BJ (cell line): ENCODE data around the gene NUDT3. TPM values are rescaled to one million over a fixed set of nuclear protein-coding genes. Genes with fewer than 3 reads are reported as not detected.

Experiments used
- CTCF ChIA-PET: fragments of 350-600 bp; formaldehyde crosslinking; extraction: SDS; loops from one replicate; lab custom pipeline; 2021; ENCODE audit warnings: antibody characterized with exemption, inconsistent platforms; lab: Yijun Ruan, JAX
- POLR2A ChIA-PET: fragments of 300-600 bp; sonication (Branson Sonifier 250); formaldehyde crosslinking; extraction: SDS; loops from one replicate; lab custom pipeline; 2021; ENCODE audit warnings: antibody characterized with exemption; lab: Charles Lee
- DNase-seq: peaks from one replicate; pipeline ENCODE4 v3.0.0-alpha.2; 2011; ENCODE audit warnings: low read depth
- H3K27me3 ChIP-seq: 2 replicates; pipeline ENCODE4 v1.6.0; 2011; ENCODE audit warnings: low read length; ENCODE audit not compliant: control insufficient read depth, insufficient read depth
- H3K36me3 ChIP-seq: 2 replicates; pipeline ENCODE4 v1.5.1; 2011; ENCODE audit warnings: low read length; ENCODE audit not compliant: control insufficient read depth, insufficient read depth
- H3K4me3 ChIP-seq: 2 replicates; pipeline ENCODE4 v1.5.1; 2011; ENCODE audit warnings: low read depth, mild to moderate bottlenecking, control low read depth, low read length
- CTCF ChIP-seq: IDR thresholded peaks from 2 replicates; pipeline ENCODE4 v1.5.1; 2011; ENCODE audit warnings: low read depth, mild to moderate bottlenecking, control low read depth, inconsistent platforms, low read length, moderate library complexity; ENCODE audit not compliant: insufficient read depth
- polyA plus RNA-seq: library from polyadenylated mRNA; depleted of rRNA; stranded (reverse); fragments of >200 nt; gene quantifications from 2 replicates; pipeline ENCODE4 v1.2.3, GENCODE V29; 2011

NUDT3 gene
- polyA plus RNA-seq, 1 experiment: 9.6 TPM

- peak; percentile 49 for TF ChIP-seq CTCF
- H3K36me3 ChIP-seq: peaks cover 5% of the 10 kb centered on the region; the same call in 1 of the 2 replicates
- POLR2A ChIA-PET: no interaction called here
- CTCF ChIA-PET: interaction anchor here (1.8 kb wide), 1 partner anchor 42 kb away, joined by 8 read pairs; no protein-coding TSS in a partner anchor
- DNase-seq: no peak
- H3K27me3 ChIP-seq: no peaks in the 10 kb centered on the region
- H3K4me3 ChIP-seq: peak overlapping the region; percentile 80
Observed at GRCh38 chr6:34237722-34238584, 154.5 kb downstream of the NUDT3 start.

GRCh38 chr6:34237316-34237721 lies 155.2 kb downstream of the NUDT3 start:
- H3K27me3 ChIP-seq: no peaks in the 10 kb centered on the region
- TF ChIP-seq CTCF: no peak
- H3K4me3 ChIP-seq: peak overlapping the region; percentile 80
- ChIA-PET CTCF (interaction anchor here (1.3 to 1.8 kb wide), 2 partner anchors 9 to 41 kb away, joined by 4 to 8 read pairs; no protein-coding TSS in a partner anchor), POLR2A (interaction anchor here (0.6 to 1.2 kb wide), 2 partner anchors 14 to 45 kb away, joined by 5 to 19 read pairs; no protein-coding TSS in a partner anchor)
- H3K36me3 ChIP-seq: peaks cover 5% of the 10 kb centered on the region; the same call in 1 of the 2 replicates
- DNase-seq: no peak

GRCh38 chr6:34236443-34237315 lies 155.8 kb downstream of the NUDT3 start, which contains the start of gene HMGA1:
HMGA1 (plus strand) TSS chr6:34236873; CDS start chr6:34240781, 3,908 bp downstream.
- POLR2A ChIA-PET: interaction anchor here (0.6 to 1.2 kb wide), 2 partner anchors 13 to 45 kb away, joined by 5 to 19 read pairs; no protein-coding TSS in a partner anchor
- DNase-seq: no peak
- Histone ChIP-seq H3K27me3 (no peaks in the 10 kb centered on the region), H3K36me3 (peaks cover 4% of the 10 kb centered on the region; the same call in 1 of the 2 replicates), H3K4me3 (peak within 1 kb of the TSS; percentile 80)
- CTCF ChIA-PET: interaction anchor here (0.6 to 1.8 kb wide), 5 partner anchors 10 to 40 kb away, joined by 3 to 8 read pairs (median 3); partner anchors contain the start of gene SMIM29
- TF ChIP-seq CTCF: no peak

- H3K36me3 ChIP-seq: no peaks in the 10 kb centered on the region
- TF ChIP-seq CTCF: no peak
- no peak for DNase-seq
- POLR2A ChIA-PET: interaction anchor here (1.2 kb wide), 1 partner anchor 12 kb away, joined by 5 read pairs; no protein-coding TSS in a partner anchor
- H3K4me3 ChIP-seq: peak overlapping the region; percentile 80
- no peaks in the 10 kb centered on the region for H3K27me3 ChIP-seq
- CTCF ChIA-PET: interaction anchor here (0.7 to 1.8 kb wide), 4 partner anchors 10 to 40 kb away, joined by 3 to 8 read pairs (median 4); partner anchors contain the start of gene SMIM29
Observed at GRCh38 chr6:34236131-34236442, 156.4 kb downstream of the NUDT3 start.
